DND-41 (cell line): ENCODE results near the gene GRIK4.

Experiments used
- ATAC-seq: fragments of 200-7000 bp; cut with Tn5 transposase; 3 replicates; pipeline ENCODE4 v1.9.1; 2021; ENCODE audit warnings: low read depth; ENCODE audit not compliant: insufficient read depth
- DNase-seq: peaks from one replicate; pipeline ENCODE4 v3.0.0-alpha.2; 2020
- H2AFZ ChIP-seq: 2 replicates; pipeline ENCODE4 v1.6.0; 2012; ENCODE audit warnings: low read depth, low read length
- H3K27ac ChIP-seq: 2 replicates; pipeline ENCODE4 v1.5.1; 2012; ENCODE audit warnings: low read length, inconsistent platforms
- H3K27me3 ChIP-seq: fragments of 200-600 bp; sonication (generic); 2 replicates; pipeline ENCODE4 v1.6.0; 2012; ENCODE audit warnings: low read length, mild to moderate bottlenecking, inconsistent platforms; ENCODE audit not compliant: insufficient read depth, poor library complexity
- H3K36me3 ChIP-seq: 2 replicates; pipeline ENCODE4 v1.5.1; 2012; ENCODE audit warnings: low read length, inconsistent platforms; ENCODE audit not compliant: insufficient read depth
- H3K4me1 ChIP-seq: 2 replicates; pipeline ENCODE4 v1.5.1; 2012; ENCODE audit warnings: mild to moderate bottlenecking, low read length; ENCODE audit not compliant: insufficient read depth
- H3K4me2 ChIP-seq: 2 replicates; pipeline ENCODE4 v1.6.0; 2012; ENCODE audit warnings: mild to moderate bottlenecking, moderate library complexity, low read length, inconsistent platforms; ENCODE audit not compliant: insufficient read depth
- H3K4me3 ChIP-seq, 2 experiments: fragments of 200-600 bp in 1 of 2; shearing (Covaris generic) in 1 of 2; 2 replicates each; pipeline ENCODE4 v1.5.1; 2012 to 2016; ENCODE audit warnings: inconsistent platforms in 2 of 2, low read length in 2 of 2, mild to moderate bottlenecking in 2 of 2, low read depth in 1 of 2, moderate library complexity in 1 of 2
- H3K79me2 ChIP-seq: 2 replicates; pipeline ENCODE4 v1.6.0; 2012; ENCODE audit warnings: low read length, inconsistent platforms; ENCODE audit not compliant: insufficient read depth
- H3K9ac ChIP-seq: 2 replicates; pipeline ENCODE4 v1.6.0; 2012; ENCODE audit warnings: low read depth, mild to moderate bottlenecking, inconsistent platforms, low read length, moderate library complexity
- H3K9me3 ChIP-seq: 2 replicates; pipeline ENCODE4 v1.5.1; 2012; ENCODE audit warnings: low read length, moderate library complexity, mild to moderate bottlenecking, inconsistent platforms; ENCODE audit not compliant: insufficient read depth, severe bottlenecking
- H4K20me1 ChIP-seq: 2 replicates; pipeline ENCODE4 v1.6.0; 2012; ENCODE audit warnings: low read length; ENCODE audit not compliant: insufficient read depth
- EZH2 ChIP-seq: IDR thresholded peaks from 3 replicates; pipeline ENCODE4 v1.6.1; 2012; ENCODE audit warnings: borderline replicate concordance, low read depth, mild to moderate bottlenecking, moderate library complexity, low read length, inconsistent platforms; ENCODE audit not compliant: severe bottlenecking
- TF ChIP-seq, protein P1 (sequence below): IDR thresholded peaks from 2 replicates; pipeline ENCODE4 v1.5.1; 2012; ENCODE audit warnings: borderline replicate concordance, low read length, moderate library complexity, mild to moderate bottlenecking; ENCODE audit not compliant: poor library complexity, severe bottlenecking; ENCODE audit errors: extremely low read depth

GRIK4 gene

DNA sequence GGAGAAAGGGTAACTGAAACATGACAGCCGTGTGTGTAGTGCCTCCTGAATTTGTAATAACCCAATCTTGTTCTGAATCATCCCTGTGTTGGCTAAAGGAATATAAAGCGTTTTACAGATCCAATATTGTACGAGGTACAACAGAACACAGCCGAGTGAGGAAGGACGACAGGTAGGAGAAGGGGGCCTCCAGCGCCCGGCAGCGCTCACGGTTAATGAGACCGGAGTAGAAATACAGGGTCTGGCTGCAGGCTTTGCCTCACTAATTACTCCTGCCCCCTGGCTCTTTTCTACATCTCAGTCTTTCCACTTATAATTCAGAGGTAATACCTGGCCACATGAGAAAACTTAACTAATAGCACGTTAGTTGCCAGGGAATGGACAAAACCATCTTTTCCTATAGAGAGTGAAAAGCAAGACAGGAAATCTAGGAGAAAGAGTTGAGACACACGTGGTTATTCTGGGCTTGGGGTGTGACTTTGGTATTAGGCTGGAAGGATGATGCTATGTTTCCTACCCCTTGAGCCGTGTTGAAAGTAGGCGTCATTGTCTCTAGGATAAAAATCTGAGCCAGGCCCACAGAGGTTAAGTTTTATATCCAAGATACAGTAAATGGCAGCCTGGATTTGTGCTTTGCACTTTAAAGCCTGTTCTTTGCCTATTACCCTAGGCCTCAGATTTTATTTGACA lies 54.1 kb downstream of the GRIK4 start:
- H3K4me3 ChIP-seq, result no peak overlapping the region
- H2AFZ ChIP-seq, result no peak overlapping the region
- H3K9ac ChIP-seq, result no peak overlapping the region

DNA sequence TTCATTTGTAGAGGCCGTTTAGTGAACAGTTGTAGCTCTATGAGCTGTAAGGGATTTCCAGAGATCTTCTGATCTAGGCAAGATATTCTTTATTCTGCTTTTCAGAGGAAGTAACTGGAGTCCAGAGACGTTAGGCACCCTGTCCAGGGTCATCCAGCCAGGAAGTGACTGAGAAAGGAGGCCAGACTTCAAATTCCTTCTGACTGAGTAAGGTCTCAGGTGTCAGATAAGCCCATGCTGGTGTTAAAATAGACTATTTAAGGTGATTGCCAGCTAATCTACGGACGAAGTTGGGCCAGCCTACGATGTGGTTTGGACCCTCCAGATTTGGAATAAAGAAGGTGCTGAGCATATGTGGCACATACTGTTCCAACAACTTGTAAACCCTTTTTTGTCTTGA lies 54.6 kb downstream of the GRIK4 start:
- ATAC-seq (no peak), DNase-seq (no peak)
- Histone ChIP-seq H2AFZ (no peak overlapping the region), H3K4me1 (no peaks in the 10 kb centered on the region), H3K79me2 (no peaks in the 10 kb centered on the region), H4K20me1 (no peaks in the 10 kb centered on the region; the same call in 1 of the 2 replicates), H3K27me3 (peaks cover 3% of the 10 kb centered on the region), H3K4me2 (no peak overlapping the region), H3K4me3 (no peak overlapping the region), H3K36me3 (no peaks in the 10 kb centered on the region), H3K9me3 (no peaks in the 10 kb centered on the region), H3K9ac (no peak overlapping the region), H3K27ac (no peak overlapping the region)
- TF ChIP-seq EZH2, result no peak
- TF ChIP-seq, protein P1, sequence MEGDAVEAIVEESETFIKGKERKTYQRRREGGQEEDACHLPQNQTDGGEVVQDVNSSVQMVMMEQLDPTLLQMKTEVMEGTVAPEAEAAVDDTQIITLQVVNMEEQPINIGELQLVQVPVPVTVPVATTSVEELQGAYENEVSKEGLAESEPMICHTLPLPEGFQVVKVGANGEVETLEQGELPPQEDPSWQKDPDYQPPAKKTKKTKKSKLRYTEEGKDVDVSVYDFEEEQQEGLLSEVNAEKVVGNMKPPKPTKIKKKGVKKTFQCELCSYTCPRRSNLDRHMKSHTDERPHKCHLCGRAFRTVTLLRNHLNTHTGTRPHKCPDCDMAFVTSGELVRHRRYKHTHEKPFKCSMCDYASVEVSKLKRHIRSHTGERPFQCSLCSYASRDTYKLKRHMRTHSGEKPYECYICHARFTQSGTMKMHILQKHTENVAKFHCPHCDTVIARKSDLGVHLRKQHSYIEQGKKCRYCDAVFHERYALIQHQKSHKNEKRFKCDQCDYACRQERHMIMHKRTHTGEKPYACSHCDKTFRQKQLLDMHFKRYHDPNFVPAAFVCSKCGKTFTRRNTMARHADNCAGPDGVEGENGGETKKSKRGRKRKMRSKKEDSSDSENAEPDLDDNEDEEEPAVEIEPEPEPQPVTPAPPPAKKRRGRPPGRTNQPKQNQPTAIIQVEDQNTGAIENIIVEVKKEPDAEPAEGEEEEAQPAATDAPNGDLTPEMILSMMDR, result no peak

More for the DNA sequence above, 54.1 kb downstream of the GRIK4 start:
- DNase-seq (no peak), ATAC-seq (no peak)
- Histone ChIP-seq H3K9me3 (no peaks in the 10 kb centered on the region), H3K4me2 (no peak overlapping the region), H3K27me3 (peaks cover 3% of the 10 kb centered on the region), H3K79me2 (no peaks in the 10 kb centered on the region), H3K27ac (no peak overlapping the region), H3K4me1 (no peaks in the 10 kb centered on the region), H3K36me3 (no peaks in the 10 kb centered on the region), H4K20me1 (no peaks in the 10 kb centered on the region; the same call in 1 of the 2 replicates)
- TF ChIP-seq, protein P1, result no peak
- no peak for TF ChIP-seq EZH2

DNA sequence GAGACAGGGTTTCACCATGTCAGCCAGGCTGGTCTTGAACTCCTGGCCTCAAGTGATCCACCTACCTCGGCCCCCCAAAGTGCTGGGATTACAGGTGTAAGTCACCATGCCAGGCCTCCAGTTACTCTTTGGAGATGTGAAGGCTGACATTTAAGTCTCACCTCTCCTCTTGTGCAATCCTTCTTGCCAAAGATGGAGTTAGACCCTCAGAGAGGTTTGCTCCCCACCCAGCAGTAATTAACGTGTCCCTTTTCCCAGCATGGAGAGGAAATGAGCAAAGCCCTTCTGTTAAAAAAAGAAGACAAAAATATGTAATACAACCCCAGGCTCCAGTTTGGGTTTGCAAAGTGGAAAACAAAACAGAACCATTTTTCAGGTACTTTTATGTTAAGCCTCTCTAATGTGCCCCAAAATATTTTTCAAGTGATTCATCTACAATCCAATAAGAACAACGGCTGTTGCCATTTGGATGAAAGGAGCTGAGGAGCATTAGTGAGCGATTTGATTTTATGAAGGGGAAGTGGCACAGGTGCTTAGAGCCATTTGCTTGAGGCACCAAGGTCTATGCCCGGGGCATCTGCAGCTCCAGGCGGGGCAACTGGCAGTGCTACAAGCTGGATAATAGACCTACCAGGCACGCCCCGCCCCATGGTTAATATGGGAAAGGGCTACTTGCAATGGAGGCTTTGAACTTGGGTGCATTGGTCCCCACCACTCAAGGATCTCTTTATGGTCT lies 57.2 kb downstream of the GRIK4 start:
- H3K4me1 ChIP-seq, result no peaks in the 10 kb centered on the region
- H3K27ac ChIP-seq, result no peak overlapping the region
- H3K27me3 ChIP-seq, result peaks cover 3% of the 10 kb centered on the region
- H3K4me3 ChIP-seq, result no peak overlapping the region
- no peaks in the 10 kb centered on the region; the same call in none of the 2 replicates for H4K20me1 ChIP-seq
- H3K9ac ChIP-seq, result no peak overlapping the region
- no peak for TF ChIP-seq EZH2
- TF ChIP-seq, protein P1, result no peak
- H2AFZ ChIP-seq, result no peak overlapping the region
- ATAC-seq (no peak), DNase-seq (no peak)
- no peaks in the 10 kb centered on the region for H3K9me3 ChIP-seq
- no peaks in the 10 kb centered on the region for H3K36me3 ChIP-seq
- H3K4me2 ChIP-seq, result no peak overlapping the region
- no peaks in the 10 kb centered on the region for H3K79me2 ChIP-seq
